Activated naive CD4-positive, alpha-beta T cell treated with anti-CD3 and anti-CD28 coated beads, Interleukin-2, amount 50 U/mL, for 16 hours (primary cell): ENCODE measurements around the gene XRCC5.
"Not testable (repeated sequence)": the region's sequence is repeated elsewhere in the genome, so short reads cannot be mapped to it uniquely, and the experiment has no call there.

Source experiments
- DNase-seq: peaks from one replicate; pipeline ENCODE4 v3.0.0-alpha.2; 2020

XRCC5 gene

DNA sequence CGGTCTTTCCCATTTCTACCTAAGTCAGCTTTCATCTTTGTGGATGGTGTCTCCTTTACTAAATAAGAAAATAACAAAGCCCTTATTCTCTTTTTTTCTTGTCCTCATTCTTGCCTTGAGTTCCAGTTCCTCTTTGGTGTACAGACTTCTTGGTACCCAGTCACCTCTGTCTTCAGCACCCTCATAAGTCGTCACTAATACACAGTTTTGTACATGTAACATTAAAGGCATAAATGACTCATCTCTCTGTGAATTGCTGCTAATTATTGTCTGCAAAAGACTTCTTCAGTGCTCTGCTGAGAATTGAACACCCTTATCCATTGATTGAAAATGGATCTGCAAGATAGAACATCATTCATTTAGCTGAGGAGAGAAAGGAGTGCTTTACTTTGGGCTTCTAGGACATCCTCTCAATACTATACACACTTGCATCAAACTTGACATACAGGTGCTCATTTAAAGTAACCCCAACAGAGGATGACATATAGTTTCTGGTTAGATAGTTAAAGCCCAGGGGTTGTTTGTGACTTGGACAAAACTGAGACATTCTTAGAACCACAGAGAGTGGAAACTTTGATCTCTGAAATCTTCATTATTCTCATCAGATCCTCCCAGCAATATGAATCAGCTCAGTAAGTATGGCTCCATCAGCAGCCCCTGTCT, 97.0 kb downstream of the XRCC5 start:
- DNase-seq, result no peak

GRCh38 chr2:216206821-216207220, 97.7 kb downstream of the XRCC5 start:
- DNase-seq, result no peak

DNA sequence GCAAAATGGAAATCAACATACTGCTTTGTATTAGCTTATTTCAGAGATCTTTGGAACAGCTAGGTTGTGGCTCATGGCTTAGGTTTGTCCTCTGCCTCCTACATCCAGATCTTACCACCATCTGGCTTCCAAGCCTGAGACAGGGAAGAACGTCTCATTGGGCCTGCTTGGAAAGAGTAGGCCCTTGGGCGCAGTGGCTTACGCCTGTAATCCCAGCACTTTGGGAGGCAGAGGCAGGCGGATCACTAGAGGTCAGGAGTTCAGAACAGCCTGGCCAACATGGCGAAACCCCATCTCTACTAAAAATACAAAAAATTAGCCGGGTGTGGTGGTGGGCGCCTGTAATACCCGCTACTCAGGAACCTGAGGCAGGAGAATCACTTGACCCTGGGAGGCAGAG, 99.5 kb downstream of the XRCC5 start:
- DNase-seq, result not testable (repeated sequence)

- no peak for DNase-seq
Measured at GRCh38 chr2:216210701-216211540, 101.8 kb downstream of the XRCC5 start.

- DNase-seq, result no peak
Measured at GRCh38 chr2:216211614-216212145, 102.5 kb downstream of the XRCC5 start.

DNA sequence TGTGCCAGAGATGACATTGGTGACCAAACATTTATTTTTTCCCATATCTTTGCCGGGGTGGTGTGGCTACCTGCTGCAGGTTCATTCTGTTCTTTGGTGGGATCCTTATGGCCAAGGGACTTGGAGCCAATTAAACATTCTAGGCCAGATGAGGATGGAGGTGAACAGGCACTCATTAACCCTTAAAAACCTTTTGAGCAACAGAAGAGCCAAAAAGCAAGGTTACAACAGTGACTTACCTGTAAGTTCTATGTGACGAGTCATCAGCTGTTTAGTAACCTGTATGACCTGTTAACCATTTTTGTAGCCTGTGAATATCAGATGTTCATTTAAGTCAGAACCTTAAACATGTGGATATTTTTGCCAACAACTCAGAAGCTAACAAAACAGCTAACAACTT, 105.6 kb downstream of the XRCC5 start:
- no peak for DNase-seq

DNA sequence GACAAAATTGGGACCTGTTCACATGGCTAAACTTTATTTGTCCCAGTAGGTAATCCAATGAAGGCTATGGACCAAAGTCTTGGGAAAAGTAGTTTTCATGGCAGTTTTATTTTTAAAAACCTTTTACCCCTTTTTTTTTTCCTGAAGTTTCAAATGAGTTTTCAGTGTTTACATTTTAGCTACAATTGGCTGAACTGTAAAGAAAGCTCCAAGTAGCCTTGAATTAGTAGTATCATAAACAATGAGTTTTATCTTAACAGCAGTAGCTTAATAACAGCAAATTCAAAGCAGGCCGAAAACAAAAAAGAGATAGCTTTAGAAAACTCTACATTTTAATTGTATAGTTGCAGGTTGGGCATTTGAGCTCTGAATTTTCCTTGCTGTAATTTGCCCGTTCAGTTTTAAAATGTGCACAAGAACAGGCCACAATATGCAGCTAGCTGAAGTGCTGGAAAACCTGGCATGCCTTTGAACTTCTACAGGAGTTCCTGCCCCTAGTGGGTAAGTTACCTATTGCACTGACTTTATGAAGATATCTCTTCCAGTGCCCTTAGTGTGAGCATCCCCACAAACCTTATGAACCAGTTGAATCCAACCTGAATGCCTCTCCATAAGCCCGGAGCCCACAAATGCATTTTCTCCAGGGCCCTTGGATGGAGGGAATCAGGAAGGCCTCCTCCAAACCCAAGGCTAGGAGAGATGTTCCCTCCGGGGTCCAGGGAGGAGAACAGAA, 106.7 kb downstream of the XRCC5 start:
- DNase-seq, result no peak

GRCh38 chr2:216216951-216217903, 108.1 kb downstream of the XRCC5 start:
- no peak for DNase-seq

GRCh38 chr2:216217904-216218260, 108.7 kb downstream of the XRCC5 start:
- DNase-seq, result no peak

GRCh38 chr2:216219861-216220260, 110.7 kb downstream of the XRCC5 start:
- no peak for DNase-seq

GRCh38 chr2:216220976-216221375, 111.8 kb downstream of the XRCC5 start:
- no peak for DNase-seq

GRCh38 chr2:216221811-216222210, 112.7 kb downstream of the XRCC5 start:
- no peak for DNase-seq

- no peak for DNase-seq
Measured at GRCh38 chr2:216222650-216223352, 113.7 kb downstream of the XRCC5 start.

- no peak for DNase-seq
Measured at GRCh38 chr2:216224388-216224787, 115.2 kb downstream of the XRCC5 start.

DNA sequence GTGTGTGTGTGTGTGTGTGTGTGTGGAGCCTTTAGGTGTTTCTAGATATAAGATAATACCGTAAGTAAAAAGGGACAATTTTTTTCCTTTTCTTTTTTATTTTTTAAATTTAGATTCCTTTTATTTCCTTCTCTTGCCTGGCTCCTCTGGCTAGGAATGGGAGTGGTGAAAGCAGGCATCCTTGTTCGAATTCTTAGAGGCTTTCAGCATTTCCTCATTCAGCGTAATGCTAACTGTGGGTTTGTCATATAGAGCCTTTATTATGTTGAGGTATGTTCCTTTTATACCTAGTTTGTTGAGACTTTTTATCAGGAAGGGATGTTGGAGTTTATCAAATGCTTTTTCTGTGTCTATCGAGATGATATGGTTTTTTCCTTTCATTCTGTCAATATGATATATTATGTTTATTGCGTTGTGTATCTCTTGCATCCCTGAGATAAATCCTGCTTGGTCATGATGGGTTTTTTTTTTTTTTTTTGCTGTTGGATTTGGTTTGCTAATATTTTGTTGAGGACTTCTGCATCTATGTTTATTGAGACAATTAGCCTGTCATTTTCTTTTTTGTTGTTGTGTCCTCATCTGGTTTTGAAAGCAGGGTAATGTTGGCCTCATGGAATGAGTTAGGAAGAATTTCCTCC, 120.2 kb downstream of the XRCC5 start:
- no peak for DNase-seq

GRCh38 chr2:216231867-216232266, 122.7 kb downstream of the XRCC5 start:
- no peak for DNase-seq

GRCh38 chr2:216232721-216233120, 123.6 kb downstream of the XRCC5 start:
- no peak for DNase-seq

- no peak for DNase-seq
Measured at GRCh38 chr2:216233281-216233995, 124.3 kb downstream of the XRCC5 start.

- no peak for DNase-seq
Measured at GRCh38 chr2:216234106-216234505, 125.0 kb downstream of the XRCC5 start.

GRCh38 chr2:216235462-216235861, 126.3 kb downstream of the XRCC5 start:
- no peak for DNase-seq
